Right cardiac atrium (tissue), 5 donors: Measurements from ENCODE around the gene UQCR11. TPM values are rescaled to one million over a fixed set of nuclear protein-coding genes. Genes with fewer than 3 reads are reported as not detected.

Experiments
- ATAC-seq, 2 donors: fragments of 200-7000 bp; cut with Tn5 transposase; one replicate each; pipeline versions ENCODE4 v1.8.0 to v1.9.1; 2020; ENCODE audit warnings: moderate library complexity in 2 of 2, mild to moderate bottlenecking in 1 of 2
- DNase-seq, 3 donors: peaks; one replicate each; pipeline ENCODE4 v3.0.0-alpha.2; 2020
- H3K27ac ChIP-seq: one replicate; pipeline ENCODE4 v1.5.1; 2013; ENCODE audit warnings: mild to moderate bottlenecking, low read length, control low read depth, moderate library complexity
- H3K27me3 ChIP-seq: one replicate; pipeline ENCODE4 v1.6.1; 2013; ENCODE audit not compliant: control insufficient read depth, insufficient read depth
- H3K4me1 ChIP-seq: one replicate; pipeline ENCODE4 v1.6.1; 2013; ENCODE audit warnings: low read length; ENCODE audit not compliant: control insufficient read depth, insufficient read depth
- H3K4me3 ChIP-seq: one replicate; pipeline ENCODE4 v1.5.1; 2013; ENCODE audit warnings: low read length, control low read depth
- H3K9me3 ChIP-seq: one replicate; pipeline ENCODE4 v1.6.1; 2013; ENCODE audit warnings: low read length; ENCODE audit not compliant: control insufficient read depth
- WGBS: extraction: QIAGEN DNeasy Blood & Tissue Kit; methylation state at CpG from one replicate; pipeline ENCODE4 v1.1.7; 2013; 5-methylcytosine and 5-hydroxymethylcytosine counted together
- intact Hi-C, 4 donors: fragments of 100-400 bp; cut with DNase I; formaldehyde crosslinking; loops; one replicate each; pipeline versions ENCODE4 v1.11.0 to v1.14.0; 2022 to 2023
- polyA plus RNA-seq: library from polyadenylated mRNA; stranded (reverse); fragments of 200-250 nt; gene quantifications from one replicate; pipeline ENCODE4 v1.2.3, GENCODE V29; 2013
- total RNA-seq, 4 donors: library from RNA; stranded (reverse); fragmentation: NEBNext Ultra II Directional; extraction: Animal tissue kit (Norgen Biotek cat#: 25700); gene quantifications; one replicate each; pipeline ENCODE4 v1.2.1, GENCODE V29; 2021
- donor health status: healthy with polysubstance abuse.
- donor health status: DM: no; HTN: yes; CAD: no.
- donor health status: DM: no; HTN: no; CAD: no.
- donor health status: DM: no; HTN: yes; CAD: no; lungs with severe emphysema.
- donor health status: DM: yes; HTN: yes; CAD: no.

Gene UQCR11
- total and polyA plus RNA-seq, 5 donors = 472 to 958 (median 763) TPM

- intact Hi-C loops = no loop called here
- 89% methylated on average over 13 of the region's 13 CpGs for WGBS
- DNase-seq (peak in 1 of 3 donors; percentile 65), ATAC-seq (no peak)
- Histone ChIP-seq H3K9me3 (no peaks in the 10 kb centered on the region), H3K27me3 (no peaks in the 10 kb centered on the region), H3K4me3 (no peak overlapping the region), H3K4me1 (no peaks in the 10 kb centered on the region), H3K27ac (no peak overlapping the region)
Observed at GRCh38 chr19:1585243-1585580, 20.1 kb downstream of the UQCR11 start.

- H3K4me1 ChIP-seq = no peaks in the 10 kb centered on the region
- no peak for ATAC-seq
- no peak overlapping the region for H3K4me3 ChIP-seq
- peak in 2 of 3 donors; percentile 50 to 64 for DNase-seq
- intact Hi-C loops = no loop called here
- WGBS = 88% methylated on average over 87 of the region's 87 CpGs
- no peaks in the 10 kb centered on the region for H3K27me3 ChIP-seq
- H3K9me3 ChIP-seq = no peaks in the 10 kb centered on the region
- no peak overlapping the region for H3K27ac ChIP-seq
Observed at GRCh38 chr19:1584500-1585242, 20.6 kb downstream of the UQCR11 start.

GRCh38 chr19:1582201-1582600 lies 23.1 kb downstream of the UQCR11 start:
- H3K27ac ChIP-seq = no peak overlapping the region
- WGBS = 90% methylated on average over 9 of the region's 9 CpGs
- intact Hi-C loops = no loop called here
- no peaks in the 10 kb centered on the region for H3K9me3 ChIP-seq
- ATAC-seq (no peak), DNase-seq (no peak)
- no peaks in the 10 kb centered on the region for H3K27me3 ChIP-seq
- no peak overlapping the region for H3K4me3 ChIP-seq
- H3K4me1 ChIP-seq = no peaks in the 10 kb centered on the region

- WGBS = 92% methylated on average over 22 of the region's 22 CpGs
- intact Hi-C loops = no loop called here
- Histone ChIP-seq H3K9me3 (no peaks in the 10 kb centered on the region), H3K27me3 (no peaks in the 10 kb centered on the region), H3K4me1 (no peaks in the 10 kb centered on the region), H3K27ac (no peak overlapping the region), H3K4me3 (no peak overlapping the region)
- DNase-seq (no peak), ATAC-seq (no peak)
Observed at GRCh38 chr19:1580957-1581356, 24.3 kb downstream of the UQCR11 start.

- no peaks in the 10 kb centered on the region for H3K9me3 ChIP-seq
- no peaks in the 10 kb centered on the region for H3K4me1 ChIP-seq
- no peak for DNase-seq
- intact Hi-C loops = no loop called here
- H3K27ac ChIP-seq = no peak overlapping the region
- H3K4me3 ChIP-seq = no peak overlapping the region
- no peaks in the 10 kb centered on the region for H3K27me3 ChIP-seq
- ATAC-seq = no peak
- WGBS = 86% methylated on average over 20 of the region's 20 CpGs
Observed at GRCh38 chr19:1580382-1580781, 24.9 kb downstream of the UQCR11 start.

DNA sequence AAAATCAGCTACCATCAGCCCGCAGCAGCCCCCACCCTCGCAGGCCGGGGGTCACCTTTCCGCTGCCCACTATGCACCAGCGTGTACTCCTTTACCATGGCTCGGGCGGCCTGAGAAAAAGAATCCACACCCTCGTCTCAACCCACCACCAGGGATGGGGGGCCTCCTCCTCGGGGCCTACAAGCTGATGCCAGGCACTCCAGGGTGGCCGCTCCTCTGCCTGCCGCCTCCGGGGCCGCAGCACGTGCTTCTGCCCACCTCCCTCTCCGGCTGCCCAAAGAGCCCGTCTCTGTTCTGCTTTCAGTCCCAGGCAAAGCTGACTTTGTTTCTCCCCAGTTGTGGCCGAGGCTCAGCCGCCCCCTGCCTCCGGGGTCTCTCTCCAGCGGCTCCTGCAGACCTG lies 26.0 kb downstream of the UQCR11 start:
- Histone ChIP-seq H3K4me3 (no peak overlapping the region), H3K9me3 (no peaks in the 10 kb centered on the region), H3K4me1 (no peaks in the 10 kb centered on the region), H3K27ac (no peak overlapping the region), H3K27me3 (no peaks in the 10 kb centered on the region)
- DNase-seq = no peak
- WGBS = 94% methylated on average over 20 of the region's 20 CpGs
- ATAC-seq = no peak
- intact Hi-C loops = no loop called here

GRCh38 chr19:1577929-1578618 lies 27.2 kb downstream of the UQCR11 start:
- no peak overlapping the region for H3K4me3 ChIP-seq
- 84% methylated on average over 49 of the region's 49 CpGs for whole genome bisulfite sequencing
- H3K27ac ChIP-seq = no peak overlapping the region
- H3K9me3 ChIP-seq = no peaks in the 10 kb centered on the region
- H3K4me1 ChIP-seq = no peaks in the 10 kb centered on the region
- no peaks in the 10 kb centered on the region for H3K27me3 ChIP-seq
- no peak for DNase-seq
- intact Hi-C loops = no loop called here
- peak in 1 of 2 donors; percentile 5 for ATAC-seq

GRCh38 chr19:1577090-1577928 lies 28.0 kb downstream of the UQCR11 start:
- ATAC-seq = peak; percentile 28 to 40
- WGBS = 73% methylated on average over 41 of the region's 41 CpGs
- Histone ChIP-seq H3K27ac (no peak overlapping the region), H3K4me3 (no peak overlapping the region), H3K4me1 (no peaks in the 10 kb centered on the region), H3K27me3 (no peaks in the 10 kb centered on the region), H3K9me3 (no peaks in the 10 kb centered on the region)
- DNase-seq = peak in 1 of 3 donors; percentile 38
- intact Hi-C loops = no loop called here

GRCh38 chr19:1576242-1577089 lies 28.8 kb downstream of the UQCR11 start:
- DNase-seq (no peak), ATAC-seq (peak in 1 of 2 donors; percentile 8)
- H3K4me3 ChIP-seq = no peak overlapping the region
- H3K9me3 ChIP-seq = no peaks in the 10 kb centered on the region
- H3K4me1 ChIP-seq = no peaks in the 10 kb centered on the region
- WGBS = 82% methylated on average over 30 of the region's 30 CpGs
- H3K27me3 ChIP-seq = no peaks in the 10 kb centered on the region
- intact Hi-C loops = no loop called here
- no peak overlapping the region for H3K27ac ChIP-seq

DNA sequence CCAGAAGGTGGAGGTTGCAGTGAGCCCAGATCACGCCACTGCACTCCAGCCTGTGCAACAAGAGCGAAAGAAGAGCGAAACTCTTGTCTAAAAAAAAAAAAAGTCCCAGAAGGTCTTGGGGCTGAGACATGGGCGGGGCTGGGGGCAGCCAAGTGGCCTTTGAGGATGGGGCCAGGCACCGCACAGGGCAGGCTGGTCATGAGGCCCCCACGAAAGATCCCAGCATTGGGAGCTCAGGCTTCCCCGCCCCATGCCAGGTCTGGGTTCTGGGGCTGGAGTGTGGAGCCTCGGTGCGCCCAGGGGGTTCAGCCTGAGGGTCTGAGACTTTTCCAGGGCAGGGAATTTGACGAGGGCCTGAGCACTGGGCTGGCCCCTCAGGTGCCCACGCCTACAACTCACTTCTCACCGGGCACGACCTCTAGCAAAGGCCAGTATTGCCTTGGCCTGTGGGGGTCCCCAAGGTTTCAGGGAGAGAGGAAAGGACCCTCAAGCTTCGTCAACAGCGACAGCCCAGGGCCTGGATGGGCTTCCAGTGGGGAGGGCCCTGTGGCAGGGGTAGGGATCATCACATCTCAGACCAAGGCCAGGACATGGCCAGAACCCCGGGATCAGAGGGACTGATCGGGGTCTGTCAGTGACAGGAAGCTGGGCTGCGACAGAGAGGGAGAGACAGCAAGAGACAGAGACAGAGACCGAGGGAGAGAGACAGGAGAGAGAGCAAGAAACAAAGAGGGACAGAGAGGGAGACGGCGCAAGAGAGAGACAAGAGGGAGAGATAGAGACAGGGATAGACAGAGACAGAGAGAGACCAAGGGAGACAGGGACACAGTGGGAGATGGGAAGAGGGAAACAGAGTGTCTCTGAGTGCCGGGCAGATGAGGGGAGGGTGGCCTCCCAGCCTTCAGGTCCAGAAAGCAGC lies 29.7 kb downstream of the UQCR11 start:
- ATAC-seq (peak in 1 of 2 donors; percentile 6), DNase-seq (no peak)
- H3K27ac ChIP-seq = no peak overlapping the region
- intact Hi-C loops = no loop called here
- no peaks in the 10 kb centered on the region for H3K9me3 ChIP-seq
- H3K4me3 ChIP-seq = no peak overlapping the region
- WGBS = 84% methylated on average over 22 of the region's 22 CpGs
- no peaks in the 10 kb centered on the region for H3K4me1 ChIP-seq
- no peaks in the 10 kb centered on the region for H3K27me3 ChIP-seq
